ENCODE data around the gene LRP8.

DNA sequence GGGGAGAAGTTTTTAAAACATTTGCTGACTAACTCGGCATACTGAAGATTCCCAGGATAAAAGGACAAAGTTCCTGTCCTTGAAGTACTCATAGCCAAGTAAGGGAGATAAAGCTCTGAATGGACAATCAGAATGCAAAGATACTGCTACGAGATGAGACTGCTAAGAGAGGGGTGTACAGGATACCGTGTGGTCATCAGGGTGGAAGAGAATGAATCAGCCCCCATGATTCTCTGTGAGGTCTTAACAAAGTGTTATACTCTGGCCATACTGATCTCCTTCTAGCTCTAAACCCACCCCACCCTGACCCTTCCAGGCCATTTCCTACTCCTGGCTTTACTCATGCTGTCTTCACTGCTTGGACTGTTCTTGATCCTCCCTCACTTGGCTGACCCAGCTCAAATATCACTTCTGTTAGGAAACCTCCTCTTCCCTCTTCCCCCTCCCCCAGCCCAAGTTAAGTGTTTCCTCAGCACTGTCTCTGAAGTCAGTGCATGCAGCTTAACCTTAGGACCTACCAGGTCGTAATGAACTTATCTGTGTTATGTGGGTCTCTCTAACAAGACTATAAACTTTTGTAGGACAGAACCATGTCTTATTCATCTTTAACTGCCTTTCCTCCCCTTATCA lies 73.7 kb downstream of the LRP8 start:
- TF ChIP-seq, protein P1, sequence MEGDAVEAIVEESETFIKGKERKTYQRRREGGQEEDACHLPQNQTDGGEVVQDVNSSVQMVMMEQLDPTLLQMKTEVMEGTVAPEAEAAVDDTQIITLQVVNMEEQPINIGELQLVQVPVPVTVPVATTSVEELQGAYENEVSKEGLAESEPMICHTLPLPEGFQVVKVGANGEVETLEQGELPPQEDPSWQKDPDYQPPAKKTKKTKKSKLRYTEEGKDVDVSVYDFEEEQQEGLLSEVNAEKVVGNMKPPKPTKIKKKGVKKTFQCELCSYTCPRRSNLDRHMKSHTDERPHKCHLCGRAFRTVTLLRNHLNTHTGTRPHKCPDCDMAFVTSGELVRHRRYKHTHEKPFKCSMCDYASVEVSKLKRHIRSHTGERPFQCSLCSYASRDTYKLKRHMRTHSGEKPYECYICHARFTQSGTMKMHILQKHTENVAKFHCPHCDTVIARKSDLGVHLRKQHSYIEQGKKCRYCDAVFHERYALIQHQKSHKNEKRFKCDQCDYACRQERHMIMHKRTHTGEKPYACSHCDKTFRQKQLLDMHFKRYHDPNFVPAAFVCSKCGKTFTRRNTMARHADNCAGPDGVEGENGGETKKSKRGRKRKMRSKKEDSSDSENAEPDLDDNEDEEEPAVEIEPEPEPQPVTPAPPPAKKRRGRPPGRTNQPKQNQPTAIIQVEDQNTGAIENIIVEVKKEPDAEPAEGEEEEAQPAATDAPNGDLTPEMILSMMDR (conservative IDR thresholded peaks at IDR 0.05; ENCODE audit: low read depth in 2 of 2): no peak
- TF ChIP-seq POLR2AphosphoS5 (IDR thresholded peaks at IDR 0.05; ENCODE audit: low read depth) (no peak), EZH2phosphoT487 (IDR thresholded peaks at IDR 0.05; ENCODE audit: unreplicated experiment) (no peak), EZH2 (IDR thresholded peaks at IDR 0.05; ENCODE audit: low read depth, unreplicated experiment) (no peak), CREB1 (CRISPR knock-in tag; IDR thresholded peaks at IDR 0.05; ENCODE audit: low read depth) (no peak), NANOG (IDR thresholded peaks at IDR 0.05; ENCODE audit: borderline replicate concordance) (no peak), REST (IDR thresholded peaks at IDR 0.05; ENCODE audit: unreplicated experiment) (no peak), JUNB (IDR thresholded peaks at IDR 0.05; ENCODE audit: unreplicated experiment) (no peak), ZNF114 (CRISPR knock-in tag; IDR thresholded peaks at IDR 0.05) (no peak), STAT1 (IDR thresholded peaks at IDR 0.05; ENCODE audit: unreplicated experiment) (no peak), ZNF331 (CRISPR knock-in tag; IDR thresholded peaks at IDR 0.05; ENCODE audit: low read depth) (no peak)
- TF ChIP-seq, protein P2, sequence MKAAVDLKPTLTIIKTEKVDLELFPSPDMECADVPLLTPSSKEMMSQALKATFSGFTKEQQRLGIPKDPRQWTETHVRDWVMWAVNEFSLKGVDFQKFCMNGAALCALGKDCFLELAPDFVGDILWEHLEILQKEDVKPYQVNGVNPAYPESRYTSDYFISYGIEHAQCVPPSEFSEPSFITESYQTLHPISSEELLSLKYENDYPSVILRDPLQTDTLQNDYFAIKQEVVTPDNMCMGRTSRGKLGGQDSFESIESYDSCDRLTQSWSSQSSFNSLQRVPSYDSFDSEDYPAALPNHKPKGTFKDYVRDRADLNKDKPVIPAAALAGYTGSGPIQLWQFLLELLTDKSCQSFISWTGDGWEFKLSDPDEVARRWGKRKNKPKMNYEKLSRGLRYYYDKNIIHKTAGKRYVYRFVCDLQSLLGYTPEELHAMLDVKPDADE (IDR thresholded peaks at IDR 0.05): no peak
- TF ChIP-seq, protein P3, sequence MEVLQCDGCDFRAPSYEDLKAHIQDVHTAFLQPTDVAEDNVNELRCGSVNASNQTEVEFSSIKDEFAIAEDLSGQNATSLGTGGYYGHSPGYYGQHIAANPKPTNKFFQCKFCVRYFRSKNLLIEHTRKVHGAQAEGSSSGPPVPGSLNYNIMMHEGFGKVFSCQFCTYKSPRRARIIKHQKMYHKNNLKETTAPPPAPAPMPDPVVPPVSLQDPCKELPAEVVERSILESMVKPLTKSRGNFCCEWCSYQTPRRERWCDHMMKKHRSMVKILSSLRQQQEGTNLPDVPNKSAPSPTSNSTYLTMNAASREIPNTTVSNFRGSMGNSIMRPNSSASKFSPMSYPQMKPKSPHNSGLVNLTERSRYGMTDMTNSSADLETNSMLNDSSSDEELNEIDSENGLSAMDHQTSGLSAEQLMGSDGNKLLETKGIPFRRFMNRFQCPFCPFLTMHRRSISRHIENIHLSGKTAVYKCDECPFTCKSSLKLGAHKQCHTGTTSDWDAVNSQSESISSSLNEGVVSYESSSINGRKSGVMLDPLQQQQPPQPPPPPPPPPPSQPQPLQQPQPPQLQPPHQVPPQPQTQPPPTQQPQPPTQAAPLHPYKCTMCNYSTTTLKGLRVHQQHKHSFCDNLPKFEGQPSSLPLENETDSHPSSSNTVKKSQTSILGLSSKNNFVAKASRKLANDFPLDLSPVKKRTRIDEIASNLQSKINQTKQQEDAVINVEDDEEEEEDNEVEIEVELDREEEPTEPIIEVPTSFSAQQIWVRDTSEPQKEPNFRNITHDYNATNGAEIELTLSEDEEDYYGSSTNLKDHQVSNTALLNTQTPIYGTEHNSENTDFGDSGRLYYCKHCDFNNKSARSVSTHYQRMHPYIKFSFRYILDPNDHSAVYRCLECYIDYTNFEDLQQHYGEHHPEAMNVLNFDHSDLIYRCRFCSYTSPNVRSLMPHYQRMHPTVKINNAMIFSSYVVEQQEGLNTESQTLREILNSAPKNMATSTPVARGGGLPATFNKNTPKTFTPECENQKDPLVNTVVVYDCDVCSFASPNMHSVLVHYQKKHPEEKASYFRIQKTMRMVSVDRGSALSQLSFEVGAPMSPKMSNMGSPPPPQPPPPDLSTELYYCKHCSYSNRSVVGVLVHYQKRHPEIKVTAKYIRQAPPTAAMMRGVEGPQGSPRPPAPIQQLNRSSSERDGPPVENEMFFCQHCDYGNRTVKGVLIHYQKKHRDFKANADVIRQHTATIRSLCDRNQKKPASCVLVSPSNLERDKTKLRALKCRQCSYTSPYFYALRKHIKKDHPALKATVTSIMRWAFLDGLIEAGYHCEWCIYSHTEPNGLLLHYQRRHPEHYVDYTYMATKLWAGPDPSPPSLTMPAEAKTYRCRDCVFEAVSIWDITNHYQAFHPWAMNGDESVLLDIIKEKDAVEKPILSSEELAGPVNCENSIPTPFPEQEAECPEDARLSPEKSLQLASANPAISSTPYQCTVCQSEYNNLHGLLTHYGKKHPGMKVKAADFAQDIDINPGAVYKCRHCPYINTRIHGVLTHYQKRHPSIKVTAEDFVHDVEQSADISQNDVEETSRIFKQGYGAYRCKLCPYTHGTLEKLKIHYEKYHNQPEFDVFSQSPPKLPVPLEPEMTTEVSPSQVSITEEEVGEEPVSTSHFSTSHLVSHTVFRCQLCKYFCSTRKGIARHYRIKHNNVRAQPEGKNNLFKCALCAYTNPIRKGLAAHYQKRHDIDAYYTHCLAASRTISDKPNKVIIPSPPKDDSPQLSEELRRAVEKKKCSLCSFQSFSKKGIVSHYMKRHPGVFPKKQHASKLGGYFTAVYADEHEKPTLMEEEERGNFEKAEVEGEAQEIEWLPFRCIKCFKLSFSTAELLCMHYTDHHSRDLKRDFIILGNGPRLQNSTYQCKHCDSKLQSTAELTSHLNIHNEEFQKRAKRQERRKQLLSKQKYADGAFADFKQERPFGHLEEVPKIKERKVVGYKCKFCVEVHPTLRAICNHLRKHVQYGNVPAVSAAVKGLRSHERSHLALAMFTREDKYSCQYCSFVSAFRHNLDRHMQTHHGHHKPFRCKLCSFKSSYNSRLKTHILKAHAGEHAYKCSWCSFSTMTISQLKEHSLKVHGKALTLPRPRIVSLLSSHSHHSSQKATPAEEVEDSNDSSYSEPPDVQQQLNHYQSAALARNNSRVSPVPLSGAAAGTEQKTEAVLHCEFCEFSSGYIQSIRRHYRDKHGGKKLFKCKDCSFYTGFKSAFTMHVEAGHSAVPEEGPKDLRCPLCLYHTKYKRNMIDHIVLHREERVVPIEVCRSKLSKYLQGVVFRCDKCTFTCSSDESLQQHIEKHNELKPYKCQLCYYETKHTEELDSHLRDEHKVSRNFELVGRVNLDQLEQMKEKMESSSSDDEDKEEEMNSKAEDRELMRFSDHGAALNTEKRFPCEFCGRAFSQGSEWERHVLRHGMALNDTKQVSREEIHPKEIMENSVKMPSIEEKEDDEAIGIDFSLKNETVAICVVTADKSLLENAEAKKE (CRISPR knock-in tag; IDR thresholded peaks at IDR 0.05): no peak
